Ramos (cell line): Measurements from ENCODE around the gene TRAPPC5.

Experiments
- in situ Hi-C: fragments of 300-500 bp; cut with MboI; formaldehyde crosslinking; loops from one replicate; pipeline ENCODE4 v1.14.3; 2022; ENCODE audit warnings: low sequenced_read_pairs; ENCODE audit not compliant: unreplicated experiment

The TRAPPC5 gene

GRCh38 chr19:7645163-7645562, 35.5 kb upstream of the TRAPPC5 start:
- in situ Hi-C loops = no loop called here

- in situ Hi-C loops = no loop called here
Observed at GRCh38 chr19:7645656-7646425, 34.8 kb upstream of the TRAPPC5 start.

- in situ Hi-C loops = no loop called here
Observed at GRCh38 chr19:7646426-7646700, 34.3 kb upstream of the TRAPPC5 start.

GRCh38 chr19:7647156-7647555, 33.5 kb upstream of the TRAPPC5 start:
- in situ Hi-C loops = no loop called here

- in situ Hi-C loops = no loop called here
Observed at GRCh38 chr19:7648265-7649014, 32.2 kb upstream of the TRAPPC5 start.

- in situ Hi-C loops = no loop called here
Observed at GRCh38 chr19:7650148-7650547, 30.5 kb upstream of the TRAPPC5 start.

- in situ Hi-C loops = no loop called here
Observed at GRCh38 chr19:7652061-7652641, 28.5 kb upstream of the TRAPPC5 start.

GRCh38 chr19:7654401-7654800, 26.2 kb upstream of the TRAPPC5 start:
- in situ Hi-C loops = no loop called here

- in situ Hi-C loops = no loop called here
Observed at GRCh38 chr19:7655581-7655980, 25.1 kb upstream of the TRAPPC5 start.

- in situ Hi-C loops = no loop called here
Observed at GRCh38 chr19:7657131-7657751, 23.4 kb upstream of the TRAPPC5 start.

- in situ Hi-C loops = no loop called here
Observed at GRCh38 chr19:7658219-7658686, 22.4 kb upstream of the TRAPPC5 start.

- in situ Hi-C loops = no loop called here
Observed at GRCh38 chr19:7661744-7662538, 18.7 kb upstream of the TRAPPC5 start.

- in situ Hi-C loops = no loop called here
Observed at GRCh38 chr19:7662657-7663056, 18.0 kb upstream of the TRAPPC5 start.

- in situ Hi-C loops = no loop called here
Observed at GRCh38 chr19:7663706-7664105, 16.9 kb upstream of the TRAPPC5 start.

GRCh38 chr19:7665076-7665475, 15.6 kb upstream of the TRAPPC5 start:
- in situ Hi-C loops = no loop called here

- in situ Hi-C loops = no loop called here
Observed at GRCh38 chr19:7668842-7669241, 11.8 kb upstream of the TRAPPC5 start, which contains the start of gene RETN. Gene RETN, plus strand, starts transcription at chr19:7669049. Its CDS starts 278 bp downstream, at chr19:7669327.

GRCh38 chr19:7669641-7670040, 11.0 kb upstream of the TRAPPC5 start:
- in situ Hi-C loops = no loop called here

- in situ Hi-C loops = no loop called here
Observed at GRCh38 chr19:7670150-7670783, 10.4 kb upstream of the TRAPPC5 start.

- in situ Hi-C loops = no loop called here
Observed at GRCh38 chr19:7670790-7671189, 9.8 kb upstream of the TRAPPC5 start.

GRCh38 chr19:7672522-7672921, 8.1 kb upstream of the TRAPPC5 start:
- in situ Hi-C loops = no loop called here
